Fibroblast of the aortic adventitia (primary cell): ENCODE data around the gene KCNMB1. TPM values are rescaled to one million over a fixed set of nuclear protein-coding genes. Genes with fewer than 3 reads are reported as not detected.

Experiments
- DNase-seq: peaks from one replicate; pipeline ENCODE4 v3.0.0-alpha.2; 2010; ENCODE audit warnings: low read depth
- H3K4me3 ChIP-seq: 2 replicates; pipeline ENCODE4 v1.5.1; 2011; ENCODE audit warnings: low read depth, mild to moderate bottlenecking, control low read depth, low read length, moderate library complexity
- CTCF ChIP-seq: IDR thresholded peaks from 2 replicates; pipeline ENCODE4 v1.5.1; 2011; ENCODE audit warnings: mild to moderate bottlenecking, low read length, control low read depth, inconsistent platforms; ENCODE audit not compliant: insufficient read depth
- total RNA-seq: library from RNA; depleted of rRNA; stranded (reverse); fragments of >200 nt; gene quantifications from 2 replicates; pipeline ENCODE4 v1.2.3, GENCODE V29; 2012; ENCODE audit warnings: low replicate concordance

The KCNMB1 gene
- total RNA-seq, 1 donor: not detected

DNA sequence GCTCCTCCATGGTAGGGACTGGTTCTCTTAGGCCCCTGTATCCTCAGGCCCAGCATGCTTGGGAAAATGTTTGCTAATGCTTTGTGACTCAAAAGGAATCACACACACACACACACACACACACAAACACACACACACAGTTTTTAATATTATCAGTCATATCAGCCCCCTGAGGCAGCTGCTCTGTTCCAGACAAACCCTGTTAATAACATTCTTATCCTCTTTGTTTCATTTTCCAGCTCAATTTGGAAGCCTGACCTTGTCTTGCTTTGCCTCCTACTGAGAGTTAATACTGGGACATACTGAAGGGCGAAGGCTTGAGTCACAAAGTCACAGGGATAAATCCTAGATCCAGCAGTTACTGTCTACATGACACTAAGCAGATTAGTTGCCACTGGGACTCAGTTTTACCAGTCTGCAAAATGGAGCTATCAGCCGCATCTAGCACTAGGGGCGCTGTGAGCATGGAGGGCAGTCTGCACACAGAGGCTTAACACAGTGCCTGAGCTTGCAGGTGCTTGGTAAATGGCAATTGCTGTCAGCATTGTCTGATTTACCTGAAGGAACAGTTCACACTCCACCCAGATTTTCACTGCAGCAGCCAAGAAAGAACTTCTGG lies 37.1 kb upstream of the KCNMB1 start:
- H3K4me3 ChIP-seq: no peak overlapping the region
- TF ChIP-seq CTCF: no peak
- DNase-seq: no peak

GRCh38 chr5:170425731-170426130 lies 36.6 kb upstream of the KCNMB1 start:
- no peak for DNase-seq
- no peak for TF ChIP-seq CTCF
- no peak overlapping the region for H3K4me3 ChIP-seq

DNA sequence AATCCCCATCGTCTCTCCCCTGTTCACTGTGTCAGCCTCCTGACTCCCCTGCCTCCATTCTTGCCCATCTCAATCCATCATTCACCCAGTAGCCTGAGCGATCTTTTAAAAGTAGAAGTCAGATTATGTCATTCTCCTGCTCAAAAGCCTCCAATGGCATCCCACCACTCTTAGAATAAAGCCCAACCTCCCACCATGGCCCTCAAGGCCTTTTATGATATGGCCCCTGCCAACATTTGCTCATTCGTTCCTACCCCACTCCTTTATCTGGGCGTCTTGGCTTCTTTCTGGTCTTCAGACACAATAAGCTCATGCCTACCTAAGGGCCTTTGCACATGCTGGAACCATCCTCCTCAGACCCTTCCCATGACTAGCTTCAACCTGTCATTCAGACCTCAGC lies 35.5 kb upstream of the KCNMB1 start:
- no peak for DNase-seq
- H3K4me3 ChIP-seq: no peak overlapping the region
- no peak for TF ChIP-seq CTCF

GRCh38 chr5:170423692-170424091 lies 34.5 kb upstream of the KCNMB1 start:
- TF ChIP-seq CTCF: no peak
- no peak for DNase-seq
- H3K4me3 ChIP-seq: no peak overlapping the region

- no peak overlapping the region for H3K4me3 ChIP-seq
- DNase-seq: no peak
- no peak for TF ChIP-seq CTCF
Measured at GRCh38 chr5:170421826-170422225, 32.7 kb upstream of the KCNMB1 start.

DNA sequence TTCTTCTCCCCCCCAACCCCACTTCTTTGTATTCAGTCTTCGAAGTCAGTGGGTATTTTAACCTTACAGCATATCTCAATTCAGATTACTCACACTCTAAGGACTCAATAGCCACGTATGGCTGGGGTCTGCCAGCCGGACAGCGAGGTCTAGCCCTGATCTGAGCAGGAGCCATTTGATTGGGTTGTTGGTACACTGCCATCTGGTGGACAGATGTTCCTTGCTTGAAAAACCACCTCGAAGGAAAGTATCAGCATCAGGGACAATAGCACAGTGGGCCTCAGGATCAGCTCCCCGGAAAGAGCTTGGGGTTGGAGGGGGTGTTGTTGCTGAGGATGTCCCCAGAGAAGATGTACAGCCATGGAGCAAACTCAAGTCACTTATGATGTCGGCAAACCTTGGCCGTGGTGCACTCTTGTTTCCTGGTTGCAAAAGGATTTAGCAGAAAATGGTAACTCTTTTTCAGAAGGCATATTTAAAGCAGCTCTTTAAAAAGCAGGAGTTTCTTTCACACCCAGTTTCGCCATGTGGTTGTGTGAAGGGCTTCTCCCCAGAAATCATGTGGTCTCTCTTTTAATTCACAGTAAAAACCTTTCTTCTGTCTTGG lies 31.7 kb upstream of the KCNMB1 start:
- DNase-seq: peak; percentile 78
- H3K4me3 ChIP-seq: no peak overlapping the region
- peak; percentile 76 for TF ChIP-seq CTCF

- no peak overlapping the region for H3K4me3 ChIP-seq
- DNase-seq: no peak
- no peak for TF ChIP-seq CTCF
Measured at GRCh38 chr5:170419643-170420042, 30.5 kb upstream of the KCNMB1 start.
